GM19372 (cell line): Measurements from ENCODE around the gene GUCY2C.
A peak's percentile ranks its signal among the peaks of the same experiment; 100 is the strongest.

ENCODE experiments used
- ATAC-seq: cut with Tn5 transposase; IDR thresholded peaks from one replicate; pipeline ENCODE4 v1.9.1; 2021; ENCODE audit warnings: mild to moderate bottlenecking, low read depth, moderate library complexity; ENCODE audit not compliant: unreplicated experiment

Gene GUCY2C

GRCh38 chr12:14576896-14577295 is 119.5 kb downstream of the GUCY2C start:
- no peak for ATAC-seq

GRCh38 chr12:14575585-14575984 is 120.8 kb downstream of the GUCY2C start:
- ATAC-seq: no peak

GRCh38 chr12:14573118-14573517 is 123.3 kb downstream of the GUCY2C start:
- ATAC-seq: no peak

- ATAC-seq: no peak
These were observed 124.0 kb downstream of the GUCY2C start for GRCh38 chr12:14572401-14572800.

GRCh38 chr12:14571779-14572178 is 124.6 kb downstream of the GUCY2C start:
- ATAC-seq: no peak

- ATAC-seq: no peak
These were observed 126.2 kb downstream of the GUCY2C start for GRCh38 chr12:14570231-14570630.

- peak; percentile 63 for ATAC-seq
These were observed 128.8 kb downstream of the GUCY2C start, which contains the start of gene PLBD1 for GRCh38 chr12:14567351-14568162. Gene PLBD1, minus strand, starts transcription at chr12:14567883. Its CDS starts 187 bp downstream, at chr12:14567696.

GRCh38 chr12:14564336-14564959 is 132.0 kb downstream of the GUCY2C start:
- ATAC-seq: no peak

- no peak for ATAC-seq
These were observed 133.4 kb downstream of the GUCY2C start for GRCh38 chr12:14563046-14563445.
